Gastrocnemius medialis (tissue), 4 donors: ENCODE data around the gene ZNF236. TPM values are rescaled to one million over a fixed set of nuclear protein-coding genes. Genes with fewer than 3 reads are reported as not detected.

ENCODE experiments used
- ATAC-seq, 2 donors: fragments of 150-250 bp; one replicate each; pipeline ENCODE4 v1.9.1; 2016
- DNase-seq, 2 donors: peaks; one replicate each; pipeline ENCODE4 v3.0.0-alpha.2; 2019
- H3K27ac ChIP-seq, 4 donors: fragments of 200-600 bp; sonication (generic); 1 replicate in 1 of 4; 2 replicates in 3 of 4; pipeline ENCODE4 v1.5.1; 2016 to 2018; ENCODE audit warnings: mild to moderate bottlenecking in 2 of 4, moderate library complexity in 1 of 4
- H3K27me3 ChIP-seq, 3 donors: fragments of 200-600 bp; sonication (generic) in 2 of 3; 1 replicate in 1 of 3; 2 replicates in 2 of 3; pipeline versions ENCODE4 v1.5.1 to v1.6.0; 2016 to 2019; ENCODE audit warnings: mild to moderate bottlenecking in 1 of 3, moderate library complexity in 1 of 3
- H3K36me3 ChIP-seq, 2 donors: fragments of 200-600 bp; sonication (generic) in 1 of 2; one replicate each; pipeline ENCODE4 v1.5.1; 2017 to 2018
- H3K4me1 ChIP-seq, 2 donors: fragments of 200-600 bp; sonication (generic) in 1 of 2; one replicate each; pipeline ENCODE4 v1.5.1; 2016 to 2017; ENCODE audit warnings: mild to moderate bottlenecking in 2 of 2
- H3K4me3 ChIP-seq, 4 donors: fragments of 200-600 bp; sonication (generic) in 3 of 4; 1 replicate in 1 of 4; 2 replicates in 3 of 4; pipeline ENCODE4 v1.5.1; 2016 to 2019; ENCODE audit warnings: mild to moderate bottlenecking in 2 of 4
- H3K9me3 ChIP-seq, 3 donors: fragments of 200-600 bp; sonication (generic) in 2 of 3; 1 replicate in 1 of 3; 2 replicates in 2 of 3; pipeline ENCODE4 v1.5.1; 2016 to 2019
- CTCF ChIP-seq, 5 experiments: fragments of 450-650 bp in 3 of 5; fragments of 200-600 bp in 2 of 5; sonication (generic) in 2 of 5; IDR thresholded peaks in 4 of 5; conservative IDR thresholded peaks in 1 of 5; 1 replicate in 4 of 5; 2 replicates in 1 of 5; pipeline ENCODE4 v1.5.1; 2016 to 2019; ENCODE audit warnings: antibody characterized with exemption in 5 of 5, mild to moderate bottlenecking in 3 of 5, moderate library complexity in 3 of 5
- POLR2A ChIP-seq, 2 donors: fragments of 450-650 bp; IDR thresholded peaks; one replicate each; pipeline ENCODE4 v1.6.1; 2017; ENCODE audit warnings: antibody characterized with exemption in 2 of 2, mild to moderate bottlenecking in 2 of 2, moderate library complexity in 2 of 2
- in situ Hi-C, 4 donors: fragments of 200-750 bp; cut with MboI; loops; one replicate each; pipeline versions ENCODE4 v1.15.0 to v1.8.0; 2017; ENCODE audit warnings: low sequenced_read_pairs in 4 of 4
- intact Hi-C: fragments of 100-400 bp; cut with DNase I; formaldehyde crosslinking; loops from one replicate; pipeline ENCODE4 v1.15.1; 2023; ENCODE audit warnings: low total_unique reads
- total RNA-seq, 4 donors: library from RNA; depleted of rRNA; stranded (reverse); fragments of >200 nt; gene quantifications; one replicate each; pipeline versions ENCODE4 v1.1.0 to v1.2.3, GENCODE V29; 2016

Gene ZNF236
- total RNA-seq, 4 donors from 2014 or later: 6.2 to 7.1 (median 6.5) TPM

GRCh38 chr18:76991021-76991688 lies 168.8 kb downstream of the ZNF236 start:
- no peak for TF ChIP-seq POLR2A (IDR thresholded peaks at IDR 0.05)
- no peak for TF ChIP-seq CTCF (IDR thresholded peaks at IDR 0.05 in 4 of 5, conservative IDR thresholded peaks at IDR 0.05 in 1 of 5)
- DNase-seq (no peak), ATAC-seq (no peak)
- H3K36me3 ChIP-seq: no peaks in the 10 kb centered on the region
- no peak overlapping the region for H3K4me3 ChIP-seq
- intact Hi-C loops (no loop called here), in situ Hi-C loops (loop anchor here in 3 of 4 donors (10.0 to 25.0 kb wide), 3 partner anchors 179 to 221 kb away; partner anchors contain the start of gene ZNF236 (in 1 of the 3))
- no peak overlapping the region for H3K27ac ChIP-seq
- H3K4me1 ChIP-seq: no peaks in the 10 kb centered on the region
- H3K9me3 ChIP-seq: no peaks in the 10 kb centered on the region
- no peaks in the 10 kb centered on the region for H3K27me3 ChIP-seq

- Histone ChIP-seq H3K27me3 (no peaks in the 10 kb centered on the region), H3K36me3 (no peaks in the 10 kb centered on the region), H3K9me3 (no peaks in the 10 kb centered on the region), H3K4me1 (no peaks in the 10 kb centered on the region), H3K4me3 (no peak overlapping the region), H3K27ac (no peak overlapping the region)
- intact Hi-C loops (no loop called here), in situ Hi-C loops (loop anchor here in 3 of 4 donors (10.0 to 25.0 kb wide), 3 partner anchors 180 to 220 kb away; partner anchors contain the start of gene ZNF236 (in 1 of the 3))
- no peak for TF ChIP-seq CTCF (IDR thresholded peaks at IDR 0.05 in 4 of 5, conservative IDR thresholded peaks at IDR 0.05 in 1 of 5)
- TF ChIP-seq POLR2A (IDR thresholded peaks at IDR 0.05): no peak
- DNase-seq (no peak), ATAC-seq (no peak)
Observed at GRCh38 chr18:76992226-76993084, 170.1 kb downstream of the ZNF236 start.

GRCh38 chr18:76993085-76993382 lies 170.7 kb downstream of the ZNF236 start:
- Histone ChIP-seq H3K4me3 (no peak overlapping the region), H3K9me3 (no peaks in the 10 kb centered on the region), H3K36me3 (no peaks in the 10 kb centered on the region), H3K27ac (no peak overlapping the region), H3K27me3 (no peaks in the 10 kb centered on the region), H3K4me1 (no peaks in the 10 kb centered on the region)
- no peak for DNase-seq
- ATAC-seq: no peak
- intact Hi-C loops (no loop called here), in situ Hi-C loops (loop anchor here in 3 of 4 donors (10.0 to 25.0 kb wide), 3 partner anchors 181 to 219 kb away; partner anchors contain the start of gene ZNF236 (in 1 of the 3))
- no peak for TF ChIP-seq POLR2A (IDR thresholded peaks at IDR 0.05)
- no peak for TF ChIP-seq CTCF (IDR thresholded peaks at IDR 0.05 in 4 of 5, conservative IDR thresholded peaks at IDR 0.05 in 1 of 5)

- Histone ChIP-seq H3K27ac (no peak overlapping the region), H3K9me3 (no peaks in the 10 kb centered on the region), H3K27me3 (no peaks in the 10 kb centered on the region), H3K4me1 (no peaks in the 10 kb centered on the region), H3K4me3 (no peak overlapping the region), H3K36me3 (no peaks in the 10 kb centered on the region)
- in situ Hi-C loops (loop anchor here in 3 of 4 donors (10.0 to 25.0 kb wide), 3 partner anchors 181 to 219 kb away; partner anchors contain the start of gene ZNF236 (in 1 of the 3)), intact Hi-C loops (no loop called here)
- DNase-seq: no peak
- no peak for TF ChIP-seq CTCF (IDR thresholded peaks at IDR 0.05 in 4 of 5, conservative IDR thresholded peaks at IDR 0.05 in 1 of 5)
- TF ChIP-seq POLR2A (IDR thresholded peaks at IDR 0.05): no peak
- no peak for ATAC-seq
Observed at GRCh38 chr18:76993573-76993972, 171.2 kb downstream of the ZNF236 start.
